IPS-15b (cell line): ENCODE data around the gene RBMS2.

ENCODE experiments used
- H3K27me3 ChIP-seq: one replicate; pipeline ENCODE4 v1.6.1; 2013; ENCODE audit warnings: low read length; ENCODE audit not compliant: control insufficient read depth, insufficient read depth
- H3K36me3 ChIP-seq: one replicate; pipeline ENCODE4 v1.6.1; 2013; ENCODE audit warnings: low read length; ENCODE audit not compliant: control insufficient read depth, insufficient read depth
- H3K4me1 ChIP-seq: one replicate; pipeline ENCODE4 v1.6.1; 2013; ENCODE audit warnings: mild to moderate bottlenecking, low read length; ENCODE audit not compliant: control insufficient read depth, insufficient read depth
- H3K4me3 ChIP-seq: one replicate; pipeline ENCODE4 v1.5.1; 2013; ENCODE audit warnings: low read depth, low read length
- H3K9ac ChIP-seq: one replicate; pipeline ENCODE4 v1.6.1; 2013; ENCODE audit warnings: low read depth, mild to moderate bottlenecking, low read length
- H3K9me3 ChIP-seq: one replicate; pipeline ENCODE4 v1.6.1; 2013; ENCODE audit warnings: mild to moderate bottlenecking, low read length; ENCODE audit not compliant: control insufficient read depth, insufficient read depth

The RBMS2 gene

GRCh38 chr12:56521590-56522371, at the start of gene RBMS2:
TSS of gene RBMS2 (plus strand) at chr12:56521820. CDS start at chr12:56522024, 204 bp downstream.
- peak within 1 kb of the TSS; percentile 80 for H3K4me3 ChIP-seq
- peaks cover 2% of the 10 kb centered on the region for H3K27me3 ChIP-seq
- H3K9me3 ChIP-seq: no peaks in the 10 kb centered on the region
- H3K4me1 ChIP-seq: peaks cover 8% of the 10 kb centered on the region
- H3K9ac ChIP-seq: peak within 1 kb of the TSS; percentile 76
- no peaks in the 10 kb centered on the region for H3K36me3 ChIP-seq

- Histone ChIP-seq H3K4me1 (peaks cover 2% of the 10 kb centered on the region), H3K9me3 (no peaks in the 10 kb centered on the region), H3K4me3 (no peak overlapping the region), H3K27me3 (no peaks in the 10 kb centered on the region), H3K9ac (no peak overlapping the region), H3K36me3 (no peaks in the 10 kb centered on the region)
Observed at GRCh38 chr12:56474389-56474788, 47.2 kb upstream of the RBMS2 start.

- Histone ChIP-seq H3K4me1 (no peaks in the 10 kb centered on the region), H3K9ac (no peak overlapping the region)
Observed at GRCh38 chr12:56476143-56476542, 45.5 kb upstream of the RBMS2 start.

GRCh38 chr12:56476972-56477432, 44.6 kb upstream of the RBMS2 start:
- no peak overlapping the region for H3K9ac ChIP-seq
- no peak overlapping the region for H3K4me3 ChIP-seq
- H3K36me3 ChIP-seq: no peaks in the 10 kb centered on the region
- no peaks in the 10 kb centered on the region for H3K27me3 ChIP-seq
- H3K4me1 ChIP-seq: no peaks in the 10 kb centered on the region
- no peaks in the 10 kb centered on the region for H3K9me3 ChIP-seq

More at GRCh38 chr12:56476143-56476542, 45.5 kb upstream of the RBMS2 start:
- no peak overlapping the region for H3K4me3 ChIP-seq
- H3K36me3 ChIP-seq: no peaks in the 10 kb centered on the region
- no peaks in the 10 kb centered on the region for H3K9me3 ChIP-seq
- H3K27me3 ChIP-seq: no peaks in the 10 kb centered on the region

- H3K9ac ChIP-seq: no peak overlapping the region
- H3K9me3 ChIP-seq: no peaks in the 10 kb centered on the region
Observed at GRCh38 chr12:56477521-56478225, 43.9 kb upstream of the RBMS2 start.

GRCh38 chr12:56479625-56480024, 42.0 kb upstream of the RBMS2 start:
- Histone ChIP-seq H3K9me3 (no peaks in the 10 kb centered on the region), H3K4me1 (no peaks in the 10 kb centered on the region), H3K4me3 (no peak overlapping the region), H3K36me3 (no peaks in the 10 kb centered on the region), H3K9ac (no peak overlapping the region), H3K27me3 (no peaks in the 10 kb centered on the region)

More at GRCh38 chr12:56477521-56478225, 43.9 kb upstream of the RBMS2 start:
- Histone ChIP-seq H3K4me1 (no peaks in the 10 kb centered on the region), H3K27me3 (no peaks in the 10 kb centered on the region), H3K36me3 (no peaks in the 10 kb centered on the region), H3K4me3 (no peak overlapping the region)

GRCh38 chr12:56484566-56484965, 37.1 kb upstream of the RBMS2 start:
- H3K27me3 ChIP-seq: peaks cover 29% of the 10 kb centered on the region
- H3K36me3 ChIP-seq: no peaks in the 10 kb centered on the region
- no peaks in the 10 kb centered on the region for H3K9me3 ChIP-seq
- no peak overlapping the region for H3K4me3 ChIP-seq
- no peaks in the 10 kb centered on the region for H3K4me1 ChIP-seq
- H3K9ac ChIP-seq: no peak overlapping the region

GRCh38 chr12:56486694-56487093, 34.9 kb upstream of the RBMS2 start:
- Histone ChIP-seq H3K4me1 (no peaks in the 10 kb centered on the region), H3K27me3 (peaks cover 44% of the 10 kb centered on the region), H3K36me3 (no peaks in the 10 kb centered on the region), H3K9me3 (no peaks in the 10 kb centered on the region), H3K4me3 (peak overlapping the region; percentile 96), H3K9ac (no peak overlapping the region)

GRCh38 chr12:56487448-56488040, 34.1 kb upstream of the RBMS2 start:
- H3K9ac ChIP-seq: peak overlapping the region; percentile 73
- H3K4me1 ChIP-seq: no peaks in the 10 kb centered on the region
- no peaks in the 10 kb centered on the region for H3K9me3 ChIP-seq
- no peaks in the 10 kb centered on the region for H3K36me3 ChIP-seq
- H3K4me3 ChIP-seq: peak overlapping the region; percentile 96
- peaks cover 44% of the 10 kb centered on the region for H3K27me3 ChIP-seq

GRCh38 chr12:56488041-56488955, 33.3 kb upstream of the RBMS2 start, which contains the start of gene GLS2:
TSS of gene GLS2 (minus strand) at chr12:56488161. CDS start at chr12:56488118, 43 bp downstream.
- Histone ChIP-seq H3K9me3 (no peaks in the 10 kb centered on the region), H3K27me3 (peaks cover 44% of the 10 kb centered on the region), H3K4me3 (peak within 1 kb of the TSS; percentile 96), H3K4me1 (no peaks in the 10 kb centered on the region), H3K9ac (peak within 1 kb of the TSS; percentile 73), H3K36me3 (no peaks in the 10 kb centered on the region)

- Histone ChIP-seq H3K9me3 (no peaks in the 10 kb centered on the region), H3K9ac (no peak overlapping the region), H3K4me3 (no peak overlapping the region), H3K27me3 (peaks cover 44% of the 10 kb centered on the region), H3K36me3 (no peaks in the 10 kb centered on the region), H3K4me1 (no peaks in the 10 kb centered on the region)
Observed at GRCh38 chr12:56490360-56490759, 31.3 kb upstream of the RBMS2 start.
